Myocyte (in vitro differentiated cells): ENCODE results near the gene STOX2. TPM values are rescaled to one million over a fixed set of nuclear protein-coding genes. Genes with fewer than 3 reads are reported as not detected.
A peak's percentile ranks its signal among the peaks of the same experiment; 100 is the strongest.

Source experiments
- DNase-seq: peaks from one replicate; pipeline ENCODE4 v3.0.0-alpha.2; 2012; ENCODE audit warnings: low read depth
- polyA plus RNA-seq: library from polyadenylated mRNA; unstranded; fragments of >200 nt; gene quantifications from one replicate; pipeline ENCODE4 v1.2.1, GENCODE V29; 2012; ENCODE audit warnings: missing spikeins
- total RNA-seq: library from RNA; depleted of rRNA; stranded (reverse); fragments of >200 nt; gene quantifications from 2 replicates; pipeline ENCODE4 v1.2.3, GENCODE V29; 2014

STOX2 gene
- total RNA-seq = 0.31 and 0.53 TPM in 2 replicates
- polyA plus RNA-seq = 0.20 TPM

- peak; percentile 13 for DNase-seq
Observed at GRCh38 chr4:183905081-183905592, at the start of gene STOX2. STOX2 (plus strand) TSS chr4:183905307; CDS start chr4:183906791, 1,484 bp downstream.

- no peak for DNase-seq
Observed at GRCh38 chr4:183855323-183856190, 49.5 kb upstream of the STOX2 start.

- DNase-seq = no peak
Observed at GRCh38 chr4:183857040-183857439, 48.1 kb upstream of the STOX2 start.

GRCh38 chr4:183858011-183858615 is 47.0 kb upstream of the STOX2 start:
- DNase-seq = no peak

GRCh38 chr4:183860119-183860518 is 45.0 kb upstream of the STOX2 start:
- DNase-seq = no peak

GRCh38 chr4:183860731-183861130 is 44.4 kb upstream of the STOX2 start:
- no peak for DNase-seq

- DNase-seq = no peak
Observed at GRCh38 chr4:183861426-183861825, 43.7 kb upstream of the STOX2 start.

- DNase-seq = no peak
Observed at GRCh38 chr4:183863155-183863825, 41.8 kb upstream of the STOX2 start.

- no peak for DNase-seq
Observed at GRCh38 chr4:183867247-183867646, 37.9 kb upstream of the STOX2 start.

- DNase-seq = no peak
Observed at GRCh38 chr4:183870997-183871396, 34.1 kb upstream of the STOX2 start.

GRCh38 chr4:183871581-183871980 is 33.5 kb upstream of the STOX2 start:
- DNase-seq = no peak

- no peak for DNase-seq
Observed at GRCh38 chr4:183872531-183872930, 32.6 kb upstream of the STOX2 start.

- DNase-seq = peak; percentile 2
Observed at GRCh38 chr4:183873409-183874185, 31.5 kb upstream of the STOX2 start.

- no peak for DNase-seq
Observed at GRCh38 chr4:183875251-183875825, 29.8 kb upstream of the STOX2 start.

GRCh38 chr4:183876268-183876934 is 28.7 kb upstream of the STOX2 start:
- peak; percentile 19 for DNase-seq

- no peak for DNase-seq
Observed at GRCh38 chr4:183878251-183878970, 26.7 kb upstream of the STOX2 start.

GRCh38 chr4:183885205-183885720 is 19.8 kb upstream of the STOX2 start:
- DNase-seq = no peak

- no peak for DNase-seq
Observed at GRCh38 chr4:183887351-183887750, 17.8 kb upstream of the STOX2 start.

- DNase-seq = no peak
Observed at GRCh38 chr4:183888564-183888963, 16.5 kb upstream of the STOX2 start.
